H54 (cell line): Measurements from ENCODE around the gene TNS1.

Experiments
- DNase-seq: peaks from one replicate; pipeline ENCODE4 v3.0.0; 2011; ENCODE audit warnings: low spot score, mixed read lengths; ENCODE audit not compliant: insufficient read length
- FAIRE-seq: peaks from 3 replicates; lab custom pipeline; 2011; peaks lifted over from hg19 to GRCh38; lab: Jason Lieb, UNC
- POLR2A ChIP-seq: IDR thresholded peaks from 2 replicates; pipeline ENCODE4 v1.6.1; 2011; ENCODE audit warnings: low read depth, mild to moderate bottlenecking, low read length

Gene TNS1

GRCh38 chr2:217981971-217982370, 20.8 kb downstream of the TNS1 start:
- TF ChIP-seq POLR2A, result no peak
- no peak for DNase-seq
- no peak for FAIRE-seq

- DNase-seq (no peak), FAIRE-seq (no peak)
- no peak for TF ChIP-seq POLR2A
Measured at GRCh38 chr2:217981084-217981730, 21.6 kb downstream of the TNS1 start.

GRCh38 chr2:217980591-217980990, 22.2 kb downstream of the TNS1 start:
- TF ChIP-seq POLR2A, result no peak
- DNase-seq (no peak), FAIRE-seq (no peak)

- TF ChIP-seq POLR2A, result no peak
- DNase-seq (no peak), FAIRE-seq (no peak)
Measured at GRCh38 chr2:217980036-217980435, 22.8 kb downstream of the TNS1 start.

- FAIRE-seq, result no peak
- no peak for TF ChIP-seq POLR2A
Measured at GRCh38 chr2:217979151-217979811, 23.5 kb downstream of the TNS1 start.

GRCh38 chr2:217978536-217979150, 24.2 kb downstream of the TNS1 start:
- TF ChIP-seq POLR2A, result no peak
- DNase-seq, result no peak
- FAIRE-seq, result no peak

More at GRCh38 chr2:217979151-217979811, 23.5 kb downstream of the TNS1 start:
- DNase-seq, result no peak

- no peak for TF ChIP-seq POLR2A
- DNase-seq (no peak), FAIRE-seq (no peak)
Measured at GRCh38 chr2:217977840-217978535, 24.8 kb downstream of the TNS1 start.

GRCh38 chr2:217976301-217976700, 26.5 kb downstream of the TNS1 start:
- TF ChIP-seq POLR2A, result no peak
- DNase-seq (no peak), FAIRE-seq (no peak)

- DNase-seq, result no peak
- no peak for FAIRE-seq
- TF ChIP-seq POLR2A, result no peak
Measured at GRCh38 chr2:217975626-217976025, 27.2 kb downstream of the TNS1 start.

GRCh38 chr2:217974389-217975005, 28.3 kb downstream of the TNS1 start:
- TF ChIP-seq POLR2A, result no peak
- DNase-seq (no peak), FAIRE-seq (no peak)

GRCh38 chr2:217973008-217973787, 29.6 kb downstream of the TNS1 start:
- FAIRE-seq (no peak), DNase-seq (no peak)
- no peak for TF ChIP-seq POLR2A

GRCh38 chr2:217972490-217972889, 30.3 kb downstream of the TNS1 start:
- FAIRE-seq (no peak), DNase-seq (no peak)
- no peak for TF ChIP-seq POLR2A

GRCh38 chr2:217972037-217972436, 30.8 kb downstream of the TNS1 start:
- no peak for TF ChIP-seq POLR2A
- DNase-seq (no peak), FAIRE-seq (no peak)
